Testis (tissue), 2 donors: Measurements from ENCODE around the gene BGN.

Source experiments
- POLR2A ChIP-seq: fragments of 450-650 bp; IDR thresholded peaks from one replicate; pipeline ENCODE4 v1.6.1; 2017; ENCODE audit warnings: antibody characterized with exemption, mild to moderate bottlenecking, moderate library complexity
- TF ChIP-seq, protein P1 (sequence below), 3 experiments: fragments of 450-650 bp in 2 of 3; fragments of 200-600 bp in 1 of 3; sonication (generic) in 1 of 3; IDR thresholded peaks; one replicate each; pipeline ENCODE4 v1.5.1; 2016 to 2019; ENCODE audit warnings: antibody characterized with exemption in 3 of 3, mild to moderate bottlenecking in 2 of 3, moderate library complexity in 1 of 3

DNA sequence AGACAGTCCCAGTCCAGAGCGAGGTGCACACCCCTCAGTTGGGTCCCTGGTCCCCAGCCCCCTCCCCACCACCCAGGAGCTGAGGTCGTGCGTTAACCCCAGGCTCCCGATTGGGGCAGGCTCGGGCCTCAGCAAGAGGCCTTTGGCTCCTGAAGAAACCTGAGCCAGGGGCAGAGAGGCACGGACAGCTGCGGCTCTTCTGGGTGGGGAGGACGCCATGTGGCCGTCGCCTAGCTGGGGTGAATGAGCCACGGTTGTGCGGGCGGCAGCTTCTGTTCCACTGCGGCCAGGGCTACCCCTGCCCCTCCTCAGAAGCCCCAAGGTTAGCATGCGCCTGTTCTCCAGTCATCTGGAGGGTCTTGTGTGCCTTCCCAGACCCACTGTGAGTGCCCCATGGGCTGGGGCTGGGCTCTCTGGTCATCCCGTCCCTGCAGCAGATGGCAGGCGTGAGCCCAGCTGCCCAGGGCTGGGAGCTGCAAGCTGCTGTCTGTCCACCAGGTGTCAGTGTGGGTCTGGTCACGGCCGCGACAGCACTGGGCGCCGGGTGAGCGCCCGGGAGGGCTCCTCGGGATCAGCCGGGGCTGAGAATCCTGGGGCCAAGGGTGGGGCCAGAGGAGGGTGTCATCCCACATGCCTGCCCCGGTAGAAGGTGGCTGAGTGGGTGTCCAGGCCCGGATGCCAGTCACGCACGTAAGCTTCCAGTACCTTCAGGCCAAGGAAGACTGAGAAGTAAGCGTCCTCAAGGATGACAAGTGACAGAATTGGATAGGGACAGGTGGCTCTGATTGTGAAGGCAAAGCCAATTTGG is 44.6 kb downstream of the BGN start:
- TF ChIP-seq POLR2A = no peak
- TF ChIP-seq, protein P1, sequence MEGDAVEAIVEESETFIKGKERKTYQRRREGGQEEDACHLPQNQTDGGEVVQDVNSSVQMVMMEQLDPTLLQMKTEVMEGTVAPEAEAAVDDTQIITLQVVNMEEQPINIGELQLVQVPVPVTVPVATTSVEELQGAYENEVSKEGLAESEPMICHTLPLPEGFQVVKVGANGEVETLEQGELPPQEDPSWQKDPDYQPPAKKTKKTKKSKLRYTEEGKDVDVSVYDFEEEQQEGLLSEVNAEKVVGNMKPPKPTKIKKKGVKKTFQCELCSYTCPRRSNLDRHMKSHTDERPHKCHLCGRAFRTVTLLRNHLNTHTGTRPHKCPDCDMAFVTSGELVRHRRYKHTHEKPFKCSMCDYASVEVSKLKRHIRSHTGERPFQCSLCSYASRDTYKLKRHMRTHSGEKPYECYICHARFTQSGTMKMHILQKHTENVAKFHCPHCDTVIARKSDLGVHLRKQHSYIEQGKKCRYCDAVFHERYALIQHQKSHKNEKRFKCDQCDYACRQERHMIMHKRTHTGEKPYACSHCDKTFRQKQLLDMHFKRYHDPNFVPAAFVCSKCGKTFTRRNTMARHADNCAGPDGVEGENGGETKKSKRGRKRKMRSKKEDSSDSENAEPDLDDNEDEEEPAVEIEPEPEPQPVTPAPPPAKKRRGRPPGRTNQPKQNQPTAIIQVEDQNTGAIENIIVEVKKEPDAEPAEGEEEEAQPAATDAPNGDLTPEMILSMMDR (IDR thresholded peaks at IDR 0.05) = peak; percentile 50 to 72 (median 61)
